Skeletal muscle satellite cell (primary cell): ENCODE results near the gene HIVEP3.

Experiments used
- H3K27me3 ChIP-seq: 2 replicates; pipeline ENCODE4 v1.7.0; 2013; ENCODE audit warnings: low read length; ENCODE audit not compliant: control insufficient read depth, insufficient read depth
- H3K36me3 ChIP-seq: 2 replicates; pipeline ENCODE4 v1.7.0; 2013; ENCODE audit warnings: mild to moderate bottlenecking, control low read depth, low read length; ENCODE audit not compliant: insufficient read depth
- H3K4me1 ChIP-seq: 2 replicates; pipeline ENCODE4 v1.7.0; 2013; ENCODE audit warnings: low read length; ENCODE audit not compliant: control insufficient read depth, insufficient read depth
- H3K4me2 ChIP-seq: 2 replicates; pipeline ENCODE4 v1.7.0; 2013; ENCODE audit warnings: mild to moderate bottlenecking, low read length
- H3K4me3 ChIP-seq: 2 replicates; pipeline ENCODE4 v1.7.0; 2013; ENCODE audit warnings: low read length
- H3K9ac ChIP-seq: 2 replicates; pipeline ENCODE4 v1.7.0; 2013; ENCODE audit warnings: mild to moderate bottlenecking, low read depth, low read length, moderate library complexity
- H3K9me3 ChIP-seq: replicated peaks from 2 replicates; pipeline ENCODE4 v1.7.0; 2013; ENCODE audit warnings: mild to moderate bottlenecking, control low read depth, low read length

HIVEP3 gene

DNA sequence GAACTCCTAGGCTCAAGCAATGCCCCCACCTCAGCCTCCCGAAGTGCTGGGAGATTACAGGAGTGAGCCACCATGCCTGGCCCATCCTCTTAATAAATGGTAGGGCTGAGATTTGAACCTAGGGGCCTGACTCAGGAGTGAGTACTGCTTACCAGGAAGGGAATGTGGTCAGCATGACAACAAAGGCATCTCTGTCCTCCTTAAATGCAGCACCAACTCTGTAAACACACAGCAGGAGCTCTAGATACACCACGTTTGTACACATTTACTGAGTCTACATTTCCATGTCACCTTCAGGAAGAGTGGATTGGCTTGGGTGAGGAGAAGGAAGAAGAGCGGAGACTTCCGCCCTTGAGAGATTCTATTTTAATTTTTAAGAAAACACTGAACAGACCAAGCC is 38.5 kb downstream of the HIVEP3 start:
- Histone ChIP-seq H3K9ac (no peak overlapping the region), H3K9me3 (no peaks in the 10 kb centered on the region), H3K36me3 (no peaks in the 10 kb centered on the region), H3K27me3 (peaks cover 4% of the 10 kb centered on the region), H3K4me1 (no peaks in the 10 kb centered on the region), H3K4me3 (no peak overlapping the region), H3K4me2 (no peak overlapping the region)

- Histone ChIP-seq H3K4me1 (no peaks in the 10 kb centered on the region), H3K4me2 (no peak overlapping the region), H3K9me3 (no peaks in the 10 kb centered on the region), H3K9ac (no peak overlapping the region), H3K4me3 (no peak overlapping the region), H3K36me3 (no peaks in the 10 kb centered on the region), H3K27me3 (peaks cover 10% of the 10 kb centered on the region)
Observed at GRCh38 chr1:41879617-41880016, 39.1 kb downstream of the HIVEP3 start.

DNA sequence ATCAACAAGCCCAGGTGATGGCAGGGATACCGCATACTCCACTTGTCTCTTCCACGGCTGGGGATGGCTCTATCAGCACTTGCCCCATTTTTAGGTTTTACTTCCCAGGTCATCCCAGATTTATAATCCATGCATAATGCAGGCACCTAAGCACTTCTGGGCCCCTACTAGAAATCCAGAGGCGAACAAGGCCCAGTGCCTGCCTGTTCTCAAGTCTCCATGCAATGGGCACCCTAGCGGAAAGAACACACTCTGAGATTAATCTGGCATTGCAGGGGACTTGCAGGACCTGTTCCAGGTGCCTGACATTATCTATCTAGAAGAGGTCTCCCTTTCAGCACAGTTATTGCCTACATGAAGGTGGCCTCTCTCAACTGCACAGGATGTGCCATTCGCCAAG is 39.8 kb downstream of the HIVEP3 start:
- Histone ChIP-seq H3K4me2 (no peak overlapping the region), H3K4me3 (no peak overlapping the region), H3K4me1 (no peaks in the 10 kb centered on the region), H3K36me3 (no peaks in the 10 kb centered on the region), H3K9me3 (no peaks in the 10 kb centered on the region), H3K9ac (no peak overlapping the region), H3K27me3 (peaks cover 11% of the 10 kb centered on the region)

DNA sequence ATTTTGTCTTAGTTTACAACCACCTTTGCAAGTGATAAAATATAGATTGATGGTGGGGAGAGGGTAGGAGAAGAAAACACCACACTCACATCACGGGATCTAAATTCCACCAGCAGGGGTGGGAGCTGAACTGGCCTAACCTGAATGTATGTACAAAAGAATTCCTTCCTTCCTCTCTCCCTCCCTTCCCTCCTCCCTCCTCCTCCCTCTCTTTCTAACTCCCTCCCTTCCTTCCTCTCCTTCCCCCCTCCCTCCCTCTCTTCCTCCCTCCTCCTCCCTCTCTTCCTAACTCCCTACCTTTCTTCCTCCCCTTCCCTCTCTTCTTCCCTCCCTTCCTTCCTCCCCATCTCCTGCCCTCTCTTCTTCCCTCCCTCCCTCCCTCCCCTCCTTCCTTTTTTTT is 40.2 kb downstream of the HIVEP3 start:
- H3K4me2 ChIP-seq = no peak overlapping the region
- H3K27me3 ChIP-seq = peaks cover 11% of the 10 kb centered on the region
- no peaks in the 10 kb centered on the region for H3K4me1 ChIP-seq

GRCh38 chr1:41876576-41877445 is 41.9 kb downstream of the HIVEP3 start:
- H3K9me3 ChIP-seq = no peaks in the 10 kb centered on the region
- no peak overlapping the region for H3K4me3 ChIP-seq
- no peak overlapping the region for H3K9ac ChIP-seq
- H3K36me3 ChIP-seq = no peaks in the 10 kb centered on the region
- no peak overlapping the region for H3K4me2 ChIP-seq
- no peaks in the 10 kb centered on the region for H3K4me1 ChIP-seq
- peaks cover 15% of the 10 kb centered on the region for H3K27me3 ChIP-seq

More for the DNA sequence above, 40.2 kb downstream of the HIVEP3 start:
- Histone ChIP-seq H3K9me3 (no peaks in the 10 kb centered on the region), H3K9ac (no peak overlapping the region), H3K36me3 (no peaks in the 10 kb centered on the region), H3K4me3 (no peak overlapping the region)

GRCh38 chr1:41875487-41875886 is 43.2 kb downstream of the HIVEP3 start:
- H3K36me3 ChIP-seq = no peaks in the 10 kb centered on the region
- no peak overlapping the region for H3K4me2 ChIP-seq
- no peaks in the 10 kb centered on the region for H3K9me3 ChIP-seq
- no peak overlapping the region for H3K4me3 ChIP-seq
- H3K4me1 ChIP-seq = no peaks in the 10 kb centered on the region
- H3K27me3 ChIP-seq = peaks cover 15% of the 10 kb centered on the region
- H3K9ac ChIP-seq = no peak overlapping the region

DNA sequence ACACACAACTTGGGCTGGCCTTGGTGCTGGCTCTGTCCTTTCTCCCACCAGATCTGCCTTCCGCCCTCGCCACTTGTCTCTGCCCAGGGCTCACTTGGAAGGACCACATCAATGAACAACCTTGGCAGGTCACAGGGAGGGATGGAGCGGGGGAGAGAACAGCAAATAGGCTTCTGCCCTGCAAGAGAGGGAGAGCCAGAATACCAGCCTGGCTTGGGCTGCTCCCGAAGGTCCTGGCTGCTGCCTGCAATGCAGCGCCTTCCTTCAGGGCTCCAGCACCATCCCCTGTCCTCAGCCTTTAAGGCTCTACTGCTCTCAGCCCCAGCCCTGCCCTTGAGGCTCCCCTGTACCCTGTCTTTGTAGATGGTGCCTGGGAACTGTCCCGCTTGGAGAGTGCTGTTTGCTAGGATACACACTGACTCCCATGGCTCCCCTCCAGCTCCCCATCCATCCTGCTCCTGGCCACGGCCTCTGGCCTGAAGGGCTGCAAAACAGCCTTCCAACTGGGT is 43.8 kb downstream of the HIVEP3 start:
- H3K9ac ChIP-seq = no peak overlapping the region
- no peaks in the 10 kb centered on the region for H3K9me3 ChIP-seq
- H3K36me3 ChIP-seq = no peaks in the 10 kb centered on the region
- no peak overlapping the region for H3K4me3 ChIP-seq
- H3K4me1 ChIP-seq = peaks cover 5% of the 10 kb centered on the region
- H3K4me2 ChIP-seq = no peak overlapping the region
- peaks cover 15% of the 10 kb centered on the region for H3K27me3 ChIP-seq

DNA sequence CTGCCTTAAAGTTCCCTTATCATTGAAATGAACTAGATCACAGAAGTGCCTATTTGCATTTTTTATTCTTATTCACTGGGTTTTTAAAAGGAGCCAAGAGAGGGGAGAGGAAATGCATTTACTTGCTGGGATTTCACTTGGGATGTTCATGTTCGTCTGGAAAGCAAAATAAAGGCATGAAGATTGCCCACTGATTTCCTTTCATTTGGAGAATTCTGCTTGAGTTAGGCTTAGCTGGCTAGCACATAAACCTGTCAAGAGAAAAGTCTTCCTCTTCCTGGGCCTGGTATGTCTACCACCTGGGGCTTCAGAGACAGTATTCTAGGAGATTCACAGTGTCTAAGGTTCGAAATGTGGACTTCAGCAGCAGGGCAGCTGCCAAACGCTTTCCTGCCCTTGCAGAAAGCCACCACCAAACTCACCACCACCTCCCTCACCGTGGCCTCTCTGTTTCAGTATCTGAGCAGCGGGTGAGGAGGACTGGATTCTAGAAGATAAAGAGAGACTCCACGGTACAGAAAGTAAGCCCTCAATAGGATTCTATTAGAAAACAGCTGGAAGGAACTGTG is 44.5 kb downstream of the HIVEP3 start:
- Histone ChIP-seq H3K4me1 (peaks cover 6% of the 10 kb centered on the region), H3K4me3 (no peak overlapping the region), H3K9ac (no peak overlapping the region), H3K4me2 (no peak overlapping the region), H3K9me3 (no peaks in the 10 kb centered on the region), H3K27me3 (peaks cover 15% of the 10 kb centered on the region), H3K36me3 (no peaks in the 10 kb centered on the region)

GRCh38 chr1:41872074-41872473 is 46.6 kb downstream of the HIVEP3 start:
- Histone ChIP-seq H3K4me1 (peaks cover 6% of the 10 kb centered on the region), H3K9me3 (no peaks in the 10 kb centered on the region), H3K4me3 (no peak overlapping the region), H3K36me3 (no peaks in the 10 kb centered on the region), H3K9ac (no peak overlapping the region), H3K4me2 (no peak overlapping the region), H3K27me3 (peaks cover 13% of the 10 kb centered on the region)

GRCh38 chr1:41870076-41870562 is 48.6 kb downstream of the HIVEP3 start:
- H3K4me3 ChIP-seq = no peak overlapping the region
- H3K27me3 ChIP-seq = peaks cover 10% of the 10 kb centered on the region
- no peaks in the 10 kb centered on the region for H3K9me3 ChIP-seq
- no peak overlapping the region for H3K9ac ChIP-seq
- H3K4me1 ChIP-seq = peaks cover 6% of the 10 kb centered on the region
- no peak overlapping the region for H3K4me2 ChIP-seq
- no peaks in the 10 kb centered on the region for H3K36me3 ChIP-seq

GRCh38 chr1:41868241-41868998 is 50.3 kb downstream of the HIVEP3 start:
- H3K4me2 ChIP-seq = no peak overlapping the region
- H3K9me3 ChIP-seq = no peaks in the 10 kb centered on the region
- H3K9ac ChIP-seq = no peak overlapping the region
- H3K4me1 ChIP-seq = peaks cover 6% of the 10 kb centered on the region
- H3K27me3 ChIP-seq = peaks cover 4% of the 10 kb centered on the region
- no peak overlapping the region for H3K4me3 ChIP-seq
- no peaks in the 10 kb centered on the region for H3K36me3 ChIP-seq
